Hindlimb muscle (tissue), 1 donor: ENCODE results near the gene POLR3GL. TPM values are rescaled to one million over a fixed set of nuclear protein-coding genes. Genes with fewer than 3 reads are reported as not detected.

ENCODE experiments used
- DNase-seq: peaks from one replicate; pipeline ENCODE4 v3.0.0-alpha.2; 2013
- polyA plus RNA-seq: library from polyadenylated mRNA; unstranded; fragments of 120-200 nt; gene quantifications from one replicate; pipeline ENCODE4 v1.2.1, GENCODE V29; 2013; ENCODE audit not compliant: insufficient read length

Gene POLR3GL
- polyA plus RNA-seq, 1 donor = 40.6 TPM

DNA sequence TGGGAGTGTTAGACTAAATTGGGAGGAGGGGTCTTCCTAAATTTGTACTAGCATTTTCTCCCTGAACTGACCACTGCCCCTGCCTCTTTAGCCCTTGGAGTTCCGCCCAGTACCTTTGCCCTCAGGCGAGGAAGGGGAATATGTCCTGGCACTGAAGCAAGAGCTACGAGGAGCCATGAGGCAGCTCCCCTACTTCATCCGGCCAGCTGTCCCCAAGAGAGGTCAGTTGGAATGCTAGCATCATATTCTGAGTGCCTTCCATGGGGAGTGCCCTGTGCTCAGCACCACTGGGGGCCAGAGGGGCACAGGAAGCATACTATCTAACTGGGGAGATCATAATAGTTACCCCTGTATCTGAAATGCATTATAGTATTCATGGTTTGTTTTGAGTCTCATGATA lies 10.7 kb downstream of the POLR3GL start:
- DNase-seq = no peak

GRCh38 chr1:145977016-145977415 lies 12.5 kb downstream of the POLR3GL start:
- DNase-seq = no peak

GRCh38 chr1:145977486-145978470 lies 13.3 kb downstream of the POLR3GL start:
- DNase-seq = peak; percentile 86

DNA sequence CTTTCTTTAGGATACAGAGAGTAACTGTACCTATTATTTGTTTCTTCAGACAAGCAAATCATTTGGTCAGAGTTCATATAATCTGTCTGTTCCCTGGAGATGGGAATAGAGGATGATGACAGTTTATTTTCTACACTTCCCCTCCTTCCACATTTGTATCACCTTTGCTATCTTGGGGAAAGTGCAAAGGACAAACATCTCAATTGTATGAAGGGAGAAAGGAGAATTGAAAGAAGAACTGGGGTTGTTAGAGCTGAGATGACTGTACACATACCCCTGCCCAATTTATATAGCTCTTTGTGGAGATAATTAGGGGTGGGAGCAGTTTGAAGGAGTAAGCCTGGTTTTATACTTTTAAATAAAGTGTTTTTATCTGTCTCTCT lies 14.0 kb downstream of the POLR3GL start:
- no peak for DNase-seq

- DNase-seq = peak; percentile 96
Observed at GRCh38 chr1:145978854-145979745, 14.6 kb downstream of the POLR3GL start.

- DNase-seq = no peak
Observed at GRCh38 chr1:145979746-145980456, 15.4 kb downstream of the POLR3GL start.

- DNase-seq = no peak
Observed at GRCh38 chr1:145980457-145980994, 16.0 kb downstream of the POLR3GL start.

DNA sequence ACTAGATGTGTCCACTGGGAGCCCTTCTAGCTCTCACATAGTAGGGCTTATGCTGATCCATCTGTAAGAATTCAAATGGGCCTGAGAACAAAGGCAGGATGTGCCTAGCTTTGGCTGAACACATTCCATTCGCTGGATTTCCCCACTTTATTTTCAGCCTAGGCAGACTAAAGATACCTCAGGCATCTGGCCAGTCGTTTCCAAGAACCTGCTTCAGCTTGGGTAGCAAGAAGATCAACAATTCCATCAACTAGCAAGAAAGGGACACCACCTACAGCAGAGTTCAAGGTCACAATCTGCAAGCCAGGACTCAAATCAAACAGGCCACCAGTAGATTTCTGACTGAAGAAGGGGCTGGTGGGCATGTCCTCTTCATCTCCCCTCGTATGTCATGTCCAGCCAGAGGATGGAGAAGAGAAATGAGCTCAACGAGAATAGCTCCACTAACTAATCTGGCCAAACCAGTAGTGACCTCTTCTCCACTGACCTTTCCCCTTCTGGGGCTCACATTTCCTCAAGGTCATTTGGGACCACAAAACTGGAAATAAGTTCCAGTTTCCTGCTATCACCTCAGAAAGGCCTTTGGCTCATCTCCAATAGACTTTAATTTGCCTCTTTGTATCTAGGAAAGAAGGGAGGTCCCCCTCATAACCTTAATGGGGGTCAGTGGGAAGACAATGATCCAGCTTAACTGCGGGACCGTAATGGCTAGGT lies 17.7 kb downstream of the POLR3GL start:
- DNase-seq = no peak

GRCh38 chr1:145983206-145983675 lies 18.8 kb downstream of the POLR3GL start:
- no peak for DNase-seq

DNA sequence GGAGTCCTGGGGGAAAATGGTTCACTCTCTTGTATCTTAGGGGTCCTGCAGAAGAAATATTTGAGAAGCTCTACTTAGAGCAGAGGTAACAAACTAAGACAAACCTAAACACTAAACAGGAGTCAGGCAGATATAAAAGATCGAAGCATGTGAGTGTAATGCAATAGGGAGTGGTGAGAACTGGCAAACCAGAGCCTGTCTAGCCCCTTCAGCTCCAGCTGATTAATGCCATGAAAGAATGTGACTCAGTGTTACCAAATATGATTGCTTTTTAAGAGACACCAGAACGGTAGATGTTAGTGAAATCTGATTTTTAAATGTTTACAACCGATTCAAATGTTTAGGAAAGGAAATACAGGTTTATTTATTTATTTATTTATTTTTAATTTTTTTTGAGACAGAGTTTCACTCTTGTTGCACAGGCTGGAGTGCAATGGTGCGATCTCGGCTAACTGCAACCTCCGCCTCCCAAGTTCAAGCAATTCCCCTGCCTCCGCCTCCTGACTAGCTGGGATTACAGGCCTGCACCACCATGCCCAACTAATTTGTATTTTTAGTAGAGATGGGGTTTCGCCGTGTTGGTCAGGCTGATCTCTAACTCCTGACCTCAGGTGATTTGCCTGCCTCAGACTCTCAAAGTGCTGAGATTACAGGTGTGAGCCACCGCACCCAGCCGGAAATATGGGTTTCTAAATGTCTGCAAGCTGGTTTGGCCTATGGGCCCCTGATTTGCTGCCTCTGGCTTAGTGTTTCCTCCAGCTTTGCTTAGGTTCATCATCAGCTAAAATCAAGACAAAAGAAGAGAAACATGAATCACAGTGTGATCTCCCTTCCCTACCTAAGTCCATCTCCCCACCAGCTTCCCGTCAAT lies 19.7 kb downstream of the POLR3GL start:
- DNase-seq = no peak

DNA sequence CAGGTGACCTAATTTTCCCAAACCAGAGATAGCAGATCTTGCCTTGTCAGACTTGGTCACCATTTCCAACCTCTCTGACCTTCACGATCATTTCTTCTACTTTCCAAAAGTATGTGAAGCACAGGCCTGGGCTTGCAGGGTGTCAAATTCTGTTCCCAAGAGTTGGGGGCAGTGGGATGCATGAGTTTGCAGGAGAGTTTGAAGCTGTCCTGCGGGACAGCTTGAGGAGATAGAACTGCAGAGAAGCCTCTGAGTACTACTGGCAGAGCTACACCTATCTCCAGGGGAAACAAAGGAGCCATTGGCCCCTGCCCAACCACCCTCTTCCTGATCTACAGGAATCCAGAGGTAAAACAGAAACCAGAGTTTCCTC lies 20.6 kb downstream of the POLR3GL start:
- no peak for DNase-seq

DNA sequence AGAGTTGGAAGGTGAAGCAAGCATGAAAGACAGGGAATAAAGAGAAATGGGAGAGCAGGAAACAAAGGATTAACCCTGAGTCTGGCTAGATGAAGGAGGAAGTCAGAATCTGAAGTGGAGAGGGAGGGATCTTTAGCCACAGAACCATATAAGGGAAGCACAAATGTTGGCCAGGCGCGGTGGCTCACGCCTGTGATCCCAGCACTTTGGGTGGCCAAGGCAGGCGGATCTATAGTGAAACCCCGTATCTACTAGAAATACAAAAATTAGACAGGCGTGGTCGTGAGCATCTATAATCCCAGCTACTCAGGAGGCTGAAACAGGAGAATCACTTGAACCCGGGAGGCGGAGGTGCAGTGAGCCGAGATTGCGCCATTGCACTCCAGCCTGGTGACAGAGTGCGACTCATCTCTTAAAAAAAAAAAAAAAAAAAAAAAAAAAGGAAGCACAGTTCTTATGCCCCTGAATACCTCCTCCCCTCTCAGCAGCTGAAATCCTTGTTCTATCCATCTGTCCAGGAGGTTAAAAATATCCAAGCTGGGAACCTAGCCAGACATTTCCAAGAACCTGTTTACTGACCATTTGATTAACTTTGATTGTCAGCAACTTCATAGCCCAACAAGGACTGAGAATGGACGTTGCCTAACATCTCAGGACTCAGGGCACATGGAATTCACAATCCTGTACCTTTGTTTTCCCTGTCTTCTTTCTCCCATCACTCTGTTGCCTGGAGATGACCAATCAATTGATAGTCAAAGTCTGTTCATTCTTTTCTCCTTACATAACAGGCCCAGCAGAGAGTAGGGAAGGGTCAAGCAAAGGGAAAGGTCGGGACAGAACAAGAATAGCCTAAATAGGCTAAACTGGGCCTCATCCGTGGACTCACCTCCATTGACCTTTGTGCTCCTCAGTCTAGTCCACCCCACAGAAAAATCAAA lies 21.3 kb downstream of the POLR3GL start:
- no peak for DNase-seq

GRCh38 chr1:145986551-145986950 lies 22.1 kb downstream of the POLR3GL start:
- DNase-seq = no peak

GRCh38 chr1:145987926-145988325 lies 23.4 kb downstream of the POLR3GL start:
- no peak for DNase-seq

DNA sequence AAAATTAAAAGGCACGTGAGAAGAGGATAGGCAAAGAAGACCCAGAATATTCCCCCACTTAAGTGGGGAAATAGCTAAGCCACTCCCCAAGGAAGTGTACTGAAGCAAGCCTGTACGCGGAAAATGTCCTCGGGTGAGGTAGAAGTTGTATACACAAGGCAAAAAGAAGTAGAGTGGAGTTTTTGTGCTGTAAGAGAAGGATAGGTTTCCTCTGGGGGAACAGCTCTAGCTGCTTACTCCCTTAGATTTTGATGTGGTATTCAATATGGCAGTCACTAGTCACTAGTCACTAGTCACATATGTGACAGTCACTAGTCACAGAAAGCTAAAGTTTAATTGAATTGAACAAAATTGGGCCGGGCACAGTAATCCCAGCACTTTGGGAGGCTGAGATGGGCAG lies 24.3 kb downstream of the POLR3GL start:
- DNase-seq = no peak

GRCh38 chr1:145990249-145990855 lies 25.9 kb downstream of the POLR3GL start:
- no peak for DNase-seq

GRCh38 chr1:145991735-145992412 lies 27.4 kb downstream of the POLR3GL start:
- no peak for DNase-seq

- DNase-seq = no peak
Observed at GRCh38 chr1:145992502-145992936, 28.0 kb downstream of the POLR3GL start.
